ENCODE data around the gene PPM1E. TPM values are rescaled to one million over a fixed set of nuclear protein-coding genes. Genes with fewer than 3 reads are reported as not detected.

PPM1E gene
- polyA plus RNA-seq, 1 experiment = 0.02 TPM

DNA sequence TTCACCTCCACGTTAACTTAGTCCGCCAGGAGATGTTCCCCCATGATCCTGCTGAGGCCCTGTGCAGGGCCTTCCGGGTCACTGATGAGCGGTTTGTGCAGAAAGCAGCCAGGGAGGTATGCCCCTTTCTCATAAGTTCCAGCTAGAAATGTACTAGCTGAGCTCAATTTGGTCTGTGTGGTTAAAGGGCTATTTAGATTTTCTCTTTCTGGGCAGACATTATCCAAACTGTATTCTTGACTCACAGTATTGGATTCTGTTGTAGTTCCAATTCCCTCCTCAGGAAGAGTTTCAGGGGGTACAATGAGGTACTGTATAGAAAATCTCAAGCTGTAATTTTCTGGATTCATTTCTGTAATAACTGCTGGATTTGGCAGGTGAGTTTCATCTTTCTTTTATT, 214.0 kb downstream of the PPM1E start:
- POLR2A ChIA-PET = no interaction called here
- H3K36me3 ChIP-seq (ENCODE audit: control insufficient read depth, insufficient read depth, low read length) = no peaks in the 10 kb centered on the region
- no peak for DNase-seq (ENCODE audit: low read depth)
- no peak overlapping the region for H3K4me3 ChIP-seq (ENCODE audit: low read depth, low read length)
- no peaks in the 10 kb centered on the region for H3K27me3 ChIP-seq (ENCODE audit: control insufficient read depth, insufficient read depth, low read length)
- TF ChIP-seq, protein P1, sequence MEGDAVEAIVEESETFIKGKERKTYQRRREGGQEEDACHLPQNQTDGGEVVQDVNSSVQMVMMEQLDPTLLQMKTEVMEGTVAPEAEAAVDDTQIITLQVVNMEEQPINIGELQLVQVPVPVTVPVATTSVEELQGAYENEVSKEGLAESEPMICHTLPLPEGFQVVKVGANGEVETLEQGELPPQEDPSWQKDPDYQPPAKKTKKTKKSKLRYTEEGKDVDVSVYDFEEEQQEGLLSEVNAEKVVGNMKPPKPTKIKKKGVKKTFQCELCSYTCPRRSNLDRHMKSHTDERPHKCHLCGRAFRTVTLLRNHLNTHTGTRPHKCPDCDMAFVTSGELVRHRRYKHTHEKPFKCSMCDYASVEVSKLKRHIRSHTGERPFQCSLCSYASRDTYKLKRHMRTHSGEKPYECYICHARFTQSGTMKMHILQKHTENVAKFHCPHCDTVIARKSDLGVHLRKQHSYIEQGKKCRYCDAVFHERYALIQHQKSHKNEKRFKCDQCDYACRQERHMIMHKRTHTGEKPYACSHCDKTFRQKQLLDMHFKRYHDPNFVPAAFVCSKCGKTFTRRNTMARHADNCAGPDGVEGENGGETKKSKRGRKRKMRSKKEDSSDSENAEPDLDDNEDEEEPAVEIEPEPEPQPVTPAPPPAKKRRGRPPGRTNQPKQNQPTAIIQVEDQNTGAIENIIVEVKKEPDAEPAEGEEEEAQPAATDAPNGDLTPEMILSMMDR (IDR thresholded peaks at IDR 0.05; ENCODE audit: insufficient read depth, low read depth, low read length) = no peak
- CTCF ChIA-PET = interaction anchor here (0.6 kb wide), 1 partner anchor 48 kb away, joined by 4 read pairs; no protein-coding TSS in a partner anchor

DNA sequence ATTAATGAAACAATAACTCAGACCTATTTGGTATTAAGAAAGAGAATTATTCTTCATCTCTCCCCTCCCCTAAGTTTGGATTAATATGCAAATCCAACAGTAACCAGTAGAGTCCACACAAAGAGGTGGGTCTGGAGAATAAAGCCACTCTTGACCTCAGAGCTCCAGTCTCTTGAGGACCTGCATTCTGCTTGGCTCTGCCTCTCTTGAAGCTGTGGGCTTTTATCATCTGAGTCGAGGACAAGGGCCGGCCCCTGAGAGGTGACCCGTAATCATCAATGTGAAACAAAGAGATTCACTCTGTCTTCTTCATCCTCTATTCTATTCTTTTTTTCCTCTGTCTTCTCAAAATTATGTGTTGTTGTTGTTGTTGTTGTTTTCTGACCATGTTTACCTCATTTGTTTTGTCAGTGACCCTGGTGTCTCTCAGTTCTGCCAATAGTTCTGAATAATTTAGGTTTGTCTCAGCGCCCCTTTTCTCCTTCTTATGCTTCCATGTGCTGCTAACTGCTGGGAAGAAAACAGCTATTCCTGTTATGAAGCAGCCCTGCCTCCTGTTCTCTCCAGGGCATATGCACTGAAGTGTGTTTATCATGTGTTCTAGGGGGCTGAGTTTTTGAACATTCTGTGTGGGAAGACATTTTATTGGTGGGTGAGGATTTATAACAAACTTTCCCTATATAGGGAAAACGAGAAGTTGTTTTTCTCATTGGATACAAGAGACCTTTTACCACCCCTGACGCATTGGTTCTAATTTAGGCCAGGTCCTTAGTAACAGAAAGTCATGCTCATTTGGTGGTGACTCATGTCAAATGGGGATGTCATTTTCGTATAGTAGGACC, 215.2 kb downstream of the PPM1E start:
- no peak for DNase-seq (ENCODE audit: low read depth)
- ChIA-PET POLR2A (no interaction called here), CTCF (interaction anchor here (0.6 to 1.6 kb wide), 2 partner anchors 74 to 260 kb away, joined by 3 read pairs; no protein-coding TSS in a partner anchor)
- Histone ChIP-seq H3K27me3 (ENCODE audit: control insufficient read depth, insufficient read depth, low read length) (no peaks in the 10 kb centered on the region), H3K4me3 (ENCODE audit: low read depth, low read length) (no peak overlapping the region), H3K36me3 (ENCODE audit: control insufficient read depth, insufficient read depth, low read length) (no peaks in the 10 kb centered on the region)
- TF ChIP-seq, protein P1 (IDR thresholded peaks at IDR 0.05; ENCODE audit: insufficient read depth, low read depth, low read length) = no peak

DNA sequence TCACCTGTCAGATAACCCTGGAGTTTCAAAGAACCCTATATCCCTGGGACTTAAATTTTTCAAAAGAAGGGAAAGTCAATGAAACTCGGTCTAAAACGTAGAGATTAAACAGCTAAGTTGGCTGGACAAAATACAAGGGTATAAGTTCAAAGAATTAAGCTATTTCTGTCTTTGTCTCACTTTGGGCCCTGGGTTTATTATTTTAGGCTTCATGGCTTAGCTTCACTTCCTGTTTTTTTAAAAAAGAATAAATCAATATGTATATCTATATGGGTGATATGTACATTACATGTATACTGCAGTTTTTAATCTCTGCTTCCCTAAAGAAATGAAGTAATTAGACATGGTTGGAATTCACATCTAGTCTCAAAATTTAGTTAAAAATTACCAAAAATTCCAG, 218.7 kb downstream of the PPM1E start:
- Histone ChIP-seq H3K4me3 (ENCODE audit: low read depth, low read length) (no peak overlapping the region), H3K36me3 (ENCODE audit: control insufficient read depth, insufficient read depth, low read length) (no peaks in the 10 kb centered on the region), H3K27me3 (ENCODE audit: control insufficient read depth, insufficient read depth, low read length) (no peaks in the 10 kb centered on the region)
- TF ChIP-seq, protein P1 (IDR thresholded peaks at IDR 0.05; ENCODE audit: insufficient read depth, low read depth, low read length) = no peak
- CTCF ChIA-PET = no interaction called here
- DNase-seq (ENCODE audit: low read depth) = no peak
- POLR2A ChIA-PET = no interaction called here

DNA sequence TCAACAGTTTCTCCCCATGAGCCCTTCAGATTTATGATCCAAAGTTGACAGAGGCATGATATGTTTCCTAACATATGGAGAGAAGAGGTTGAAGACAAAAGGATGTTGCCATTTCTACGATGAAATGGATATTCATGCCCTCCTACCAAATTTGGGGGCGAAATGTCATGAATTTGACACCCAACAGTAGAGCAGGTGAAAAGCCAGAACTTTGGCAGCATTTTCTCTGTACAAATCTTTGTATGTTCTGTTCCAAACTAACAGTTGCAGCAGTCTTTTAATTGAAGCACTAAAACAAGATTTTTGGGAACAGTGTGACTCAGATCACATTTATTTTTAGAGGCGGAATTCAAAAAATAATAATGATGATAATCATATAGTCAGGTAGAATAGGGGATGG, 220.9 kb downstream of the PPM1E start:
- Histone ChIP-seq H3K27me3 (ENCODE audit: control insufficient read depth, insufficient read depth, low read length) (no peaks in the 10 kb centered on the region), H3K36me3 (ENCODE audit: control insufficient read depth, insufficient read depth, low read length) (no peaks in the 10 kb centered on the region), H3K4me3 (ENCODE audit: low read depth, low read length) (no peak overlapping the region)
- TF ChIP-seq, protein P1 (IDR thresholded peaks at IDR 0.05; ENCODE audit: insufficient read depth, low read depth, low read length) = no peak
- POLR2A ChIA-PET = no interaction called here
- no peak for DNase-seq (ENCODE audit: low read depth)
- CTCF ChIA-PET = interaction anchor here (0.6 kb wide), 1 partner anchor 559 kb away, joined by 3 read pairs; no protein-coding TSS in a partner anchor

DNA sequence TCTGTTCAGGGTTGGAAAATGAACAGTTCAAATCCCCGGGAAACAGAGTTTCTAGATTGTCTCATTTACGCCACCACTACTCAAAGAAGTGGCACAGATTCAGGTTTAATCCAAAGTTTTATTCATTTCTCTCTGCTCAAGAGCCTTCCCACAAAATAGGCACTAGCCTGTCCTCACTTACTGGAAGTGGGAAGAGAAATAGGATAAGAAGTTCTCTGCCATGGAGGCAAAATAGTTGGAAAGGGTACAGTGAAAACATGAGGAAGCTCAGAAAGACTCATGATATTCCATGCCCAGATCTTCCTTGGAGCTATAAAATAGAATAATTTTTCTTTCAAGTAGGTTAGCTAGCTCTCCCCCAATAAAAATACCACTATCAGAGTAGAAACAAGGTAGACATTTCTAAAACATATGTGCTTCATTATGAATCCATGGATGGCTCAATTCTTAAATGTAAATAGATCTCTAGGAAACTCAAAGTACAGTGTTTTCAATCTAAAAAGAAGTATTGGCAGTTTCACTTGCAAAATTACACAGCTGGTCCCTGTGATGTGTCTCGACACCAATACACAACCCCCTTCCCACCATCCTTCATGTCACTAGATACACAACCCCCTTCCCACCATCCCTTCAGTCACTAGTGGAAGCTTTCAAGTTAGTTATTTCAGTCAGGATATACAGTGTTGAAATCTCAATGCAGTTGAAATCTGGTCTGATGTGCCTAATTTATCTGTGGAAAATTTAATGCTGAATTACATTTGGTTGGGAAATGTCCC, 225.2 kb downstream of the PPM1E start:
- H3K36me3 ChIP-seq (ENCODE audit: control insufficient read depth, insufficient read depth, low read length) = no peaks in the 10 kb centered on the region
- no peak overlapping the region for H3K4me3 ChIP-seq (ENCODE audit: low read depth, low read length)
- DNase-seq (ENCODE audit: low read depth) = no peak
- TF ChIP-seq, protein P1 (IDR thresholded peaks at IDR 0.05; ENCODE audit: insufficient read depth, low read depth, low read length) = no peak
- ChIA-PET POLR2A (no interaction called here), CTCF (no interaction called here)
- no peaks in the 10 kb centered on the region for H3K27me3 ChIP-seq (ENCODE audit: control insufficient read depth, insufficient read depth, low read length)
